IMR-90 (cell line): ENCODE data around the gene MICAL2.

Experiments
- FOS ChIP-seq: fragments of 150-350 bp; IDR thresholded peaks from 2 replicates; pipeline ENCODE4 v1.6.1; 2016; ENCODE audit warnings: low read depth, low read length
- POLR2A ChIP-seq: IDR thresholded peaks from 2 replicates; pipeline ENCODE4 v1.6.1; 2012; ENCODE audit warnings: mild to moderate bottlenecking, low read depth, low read length
- RAD21 ChIP-seq: IDR thresholded peaks from 2 replicates; pipeline ENCODE4 v1.6.1; 2012; ENCODE audit warnings: low read length, improper control_type of control experiment
- RFX5 ChIP-seq: IDR thresholded peaks from 2 replicates; pipeline ENCODE4 v1.8.0; 2012; ENCODE audit warnings: low read depth, mild to moderate bottlenecking, low read length, moderate library complexity
- TF ChIP-seq, protein P1 (sequence below): conservative IDR thresholded peaks from 2 replicates; pipeline ENCODE4 v1.5.1; 2012; ENCODE audit warnings: mild to moderate bottlenecking, low read depth, low read length, improper control_type of control experiment

DNA sequence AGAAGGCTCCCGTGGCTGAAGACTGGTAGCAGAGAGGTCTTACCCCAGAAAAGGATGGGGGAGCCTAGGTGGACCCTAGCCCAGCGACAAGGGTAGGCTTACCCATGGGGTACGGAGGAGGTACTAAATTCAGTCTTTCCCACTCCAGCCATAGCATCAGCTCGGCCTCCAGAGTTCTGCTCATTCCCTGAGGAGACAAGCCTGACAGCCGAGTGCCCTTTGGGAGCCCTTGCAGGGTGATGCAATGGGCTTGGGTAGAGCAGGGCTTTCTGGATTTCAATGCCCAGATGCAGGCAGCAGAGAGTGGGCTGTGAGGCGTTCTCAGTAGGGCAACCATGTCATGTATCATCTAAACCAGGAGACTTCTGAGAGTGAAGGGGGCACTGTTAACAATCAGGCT is 124.7 kb downstream of the MICAL2 start:
- TF ChIP-seq POLR2A (no peak), RFX5 (no peak), RAD21 (no peak), FOS (no peak)
- TF ChIP-seq, protein P1, sequence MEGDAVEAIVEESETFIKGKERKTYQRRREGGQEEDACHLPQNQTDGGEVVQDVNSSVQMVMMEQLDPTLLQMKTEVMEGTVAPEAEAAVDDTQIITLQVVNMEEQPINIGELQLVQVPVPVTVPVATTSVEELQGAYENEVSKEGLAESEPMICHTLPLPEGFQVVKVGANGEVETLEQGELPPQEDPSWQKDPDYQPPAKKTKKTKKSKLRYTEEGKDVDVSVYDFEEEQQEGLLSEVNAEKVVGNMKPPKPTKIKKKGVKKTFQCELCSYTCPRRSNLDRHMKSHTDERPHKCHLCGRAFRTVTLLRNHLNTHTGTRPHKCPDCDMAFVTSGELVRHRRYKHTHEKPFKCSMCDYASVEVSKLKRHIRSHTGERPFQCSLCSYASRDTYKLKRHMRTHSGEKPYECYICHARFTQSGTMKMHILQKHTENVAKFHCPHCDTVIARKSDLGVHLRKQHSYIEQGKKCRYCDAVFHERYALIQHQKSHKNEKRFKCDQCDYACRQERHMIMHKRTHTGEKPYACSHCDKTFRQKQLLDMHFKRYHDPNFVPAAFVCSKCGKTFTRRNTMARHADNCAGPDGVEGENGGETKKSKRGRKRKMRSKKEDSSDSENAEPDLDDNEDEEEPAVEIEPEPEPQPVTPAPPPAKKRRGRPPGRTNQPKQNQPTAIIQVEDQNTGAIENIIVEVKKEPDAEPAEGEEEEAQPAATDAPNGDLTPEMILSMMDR: no peak
